Cardiac septum (tissue), 1 donor: ENCODE measurements around the gene DLGAP1. TPM values are rescaled to one million over a fixed set of nuclear protein-coding genes. Genes with fewer than 3 reads are reported as not detected.
"Not testable (repeated sequence)": the region's sequence is repeated elsewhere in the genome, so short reads cannot be mapped to it uniquely, and the experiment has no call there.

ENCODE experiments used
- DNase-seq: peaks from one replicate; pipeline ENCODE4 v3.0.0-alpha.2; 2020; ENCODE audit warnings: low spot score
- intact Hi-C: fragments of 100-400 bp; cut with DNase I; formaldehyde crosslinking; loops from one replicate; pipeline ENCODE4 v1.14.0; 2022
- long read RNA-seq: library from polyadenylated mRNA; unstranded; transcript quantifications from one replicate; pipeline ENCODE4 v2.0.0, GENCODE V29; 2021
- total RNA-seq: library from RNA; stranded (reverse); fragmentation: NEBNext Ultra II Directional; extraction: Animal tissue kit (Norgen Biotek cat#: 25700); gene quantifications from one replicate; pipeline ENCODE4 v1.2.1, GENCODE V29; 2021
- donor health status: DM: no; HTN: no; CAD: no.

The DLGAP1 gene
- total RNA-seq, result 6.5 TPM
- long read RNA-seq, partial matches to known transcripts, result 2 of 5 reads
- long read RNA-seq, other reads (novel, unspliced or antisense), result 3 of 5 reads

DNA sequence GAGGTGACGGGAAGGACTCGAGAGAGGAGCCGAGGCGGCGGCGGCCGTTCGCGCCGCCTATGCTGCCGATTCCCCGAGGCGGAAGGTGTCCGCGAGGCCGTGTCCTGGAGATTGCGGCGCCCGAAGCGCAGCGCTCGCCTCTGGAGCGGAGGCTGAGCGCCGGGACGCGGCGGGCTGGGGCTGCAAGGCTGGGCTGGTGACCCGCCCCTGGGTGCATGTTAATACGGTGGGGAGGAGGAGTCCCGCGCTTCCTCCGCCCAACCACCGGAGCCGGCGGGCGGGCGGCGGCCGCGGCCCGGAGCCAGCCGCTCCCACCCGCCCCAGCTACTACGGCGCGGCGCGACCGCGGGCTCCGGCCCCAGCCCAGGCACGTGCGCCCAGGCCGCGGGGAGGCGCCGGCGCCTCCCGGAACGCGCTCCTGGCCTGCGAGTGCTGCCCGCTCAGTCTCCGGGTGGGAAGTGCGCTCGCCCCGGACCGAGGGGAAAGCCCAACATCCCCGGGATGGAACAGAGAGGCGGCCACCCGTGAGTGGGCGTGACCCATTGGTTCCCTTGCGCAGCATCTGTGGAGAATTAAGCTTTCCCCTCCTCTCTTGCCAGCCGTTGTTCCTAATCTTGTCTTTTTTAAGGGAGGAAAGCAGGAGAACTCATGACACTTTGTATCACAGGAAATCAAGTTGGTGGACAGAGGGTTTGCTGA, at the start of gene DLGAP1:
TSS of gene DLGAP1 (minus strand) at position 195 of the 699 bp plus-strand sequence.
- intact Hi-C loops, result no loop called here
- DNase-seq, result no peak

GRCh38 chr18:4494703-4495284, 39.7 kb upstream of the DLGAP1 start:
- intact Hi-C loops, DNase-seq: not testable (repeated sequence)

DNA sequence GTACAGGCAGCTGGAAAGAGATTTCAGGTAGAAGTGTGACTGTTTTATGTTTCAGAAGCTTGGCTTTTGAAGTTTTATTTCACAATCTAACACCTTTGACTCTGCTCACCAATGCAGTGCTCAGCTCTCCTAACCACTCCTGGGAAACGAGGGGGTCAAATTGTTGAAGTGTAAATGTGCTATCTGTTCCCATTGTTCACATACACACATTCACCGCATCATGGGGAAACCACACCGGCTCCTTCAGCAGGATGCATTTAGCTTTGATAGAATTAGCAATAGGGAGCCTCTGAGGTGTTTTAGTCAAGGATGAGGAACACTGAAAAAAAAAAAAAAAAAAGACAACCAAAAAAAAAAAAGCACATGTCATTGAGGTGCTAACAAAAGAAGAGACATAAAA, 13.4 kb upstream of the DLGAP1 start:
- intact Hi-C loops, result no loop called here
- no peak for DNase-seq

- no peak for DNase-seq
- intact Hi-C loops, result no loop called here
These were observed 482 bp downstream of the DLGAP1 start for GRCh38 chr18:4454537-4455112.

DNA sequence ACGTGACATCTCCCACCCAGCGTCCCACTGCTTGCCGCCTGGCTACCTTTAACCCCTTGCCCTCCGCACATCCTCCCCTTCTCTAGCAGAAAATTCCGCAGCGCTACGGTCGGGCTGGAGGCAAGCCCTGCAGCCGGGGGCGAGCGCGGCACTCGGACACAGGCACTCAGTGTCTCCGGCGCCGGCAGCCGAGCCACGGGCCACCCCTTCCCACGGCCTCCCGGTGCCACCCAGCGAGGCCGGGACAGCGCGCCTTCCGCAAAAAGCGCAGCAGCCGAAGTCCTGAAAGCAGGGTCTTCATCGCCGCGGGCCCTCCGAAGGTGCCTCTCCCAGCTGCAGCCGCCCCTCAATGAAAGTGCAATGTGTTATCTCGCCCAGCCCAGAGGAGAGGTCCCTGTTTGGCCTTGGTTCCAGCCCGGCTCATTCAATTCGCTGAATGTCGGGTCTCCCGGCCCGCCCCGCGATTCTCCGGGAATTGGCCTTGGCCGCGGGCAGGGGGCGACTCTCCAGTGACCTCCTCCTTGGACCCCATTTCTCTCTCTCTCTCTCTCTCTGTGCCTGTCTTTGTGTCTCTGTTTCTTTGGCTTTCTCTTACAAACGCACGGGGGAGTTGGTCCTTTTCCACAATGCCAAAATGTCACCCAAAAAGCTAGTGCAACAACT, 1.1 kb downstream of the DLGAP1 start:
- intact Hi-C loops, result no loop called here
- DNase-seq, result no peak

GRCh38 chr18:4453567-4453873, 1.6 kb downstream of the DLGAP1 start:
- DNase-seq, result no peak
- intact Hi-C loops, result no loop called here

- intact Hi-C loops, result no loop called here
- DNase-seq, result no peak
These were observed 4.9 kb downstream of the DLGAP1 start for GRCh38 chr18:4450065-4450658.

- no peak for DNase-seq
- intact Hi-C loops, result no loop called here
These were observed 9.2 kb downstream of the DLGAP1 start for GRCh38 chr18:4445902-4446301.

DNA sequence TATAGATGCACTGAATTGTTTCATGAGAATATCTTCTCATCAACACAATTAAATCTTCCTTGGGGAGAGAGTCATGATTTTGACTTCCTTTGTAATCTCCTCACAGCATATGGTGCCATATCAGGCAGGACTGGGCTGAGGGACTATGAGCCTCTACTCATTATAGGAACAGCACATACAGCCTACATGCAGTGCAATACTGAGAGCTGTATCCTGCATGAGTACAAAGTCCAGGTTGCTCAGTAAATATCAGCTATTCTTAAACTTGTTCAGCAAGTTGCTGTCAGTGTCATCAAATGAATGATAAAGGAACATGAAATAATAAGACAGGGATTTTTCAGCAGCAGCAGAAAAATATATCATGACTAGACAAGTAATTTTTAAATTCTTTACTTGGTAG, 10.8 kb downstream of the DLGAP1 start:
- intact Hi-C loops, result no loop called here
- DNase-seq, result no peak

DNA sequence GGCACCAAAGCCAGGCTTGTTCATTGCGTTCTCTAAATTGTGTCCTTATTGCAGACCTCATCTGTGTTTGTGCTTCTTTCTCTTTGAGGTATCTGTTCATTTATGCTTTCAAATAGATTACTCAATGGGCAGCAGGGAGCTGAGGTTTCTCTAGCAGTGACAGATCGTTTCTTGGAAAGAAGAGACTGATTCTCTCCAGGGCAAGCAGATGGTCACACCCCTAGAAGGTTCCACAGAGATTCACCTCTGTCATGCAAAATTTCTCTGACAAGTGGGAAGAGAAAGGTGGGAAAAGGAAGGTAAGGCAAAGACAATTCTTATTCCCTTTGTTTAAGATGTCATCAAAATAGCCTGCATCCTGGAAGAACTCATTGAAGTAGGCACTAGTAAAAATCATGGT, 14.0 kb downstream of the DLGAP1 start:
- DNase-seq, result no peak
- intact Hi-C loops, result no loop called here

GRCh38 chr18:4438938-4439337, 16.2 kb downstream of the DLGAP1 start:
- intact Hi-C loops, result no loop called here

DNA sequence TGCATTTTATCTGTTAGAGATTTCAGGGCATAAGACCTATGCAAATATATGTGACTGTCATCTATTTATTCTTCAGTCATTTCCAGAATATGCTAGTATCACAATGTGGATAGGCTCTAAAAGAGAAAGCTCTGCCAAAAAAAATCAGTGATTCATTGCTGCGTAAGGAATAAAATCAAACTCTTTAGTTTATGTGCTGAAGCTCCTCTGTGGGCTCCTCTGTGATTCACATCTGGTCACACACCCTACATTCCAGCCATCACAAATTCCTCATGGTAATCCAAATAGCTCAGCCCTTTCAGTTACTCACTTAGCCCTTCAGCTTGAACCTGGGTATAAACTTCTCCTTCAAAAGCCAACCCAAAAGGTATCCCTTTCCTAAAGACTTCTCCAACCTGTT, 21.4 kb downstream of the DLGAP1 start:
- intact Hi-C loops, result no loop called here
- DNase-seq, result no peak

More at GRCh38 chr18:4438938-4439337, 16.2 kb downstream of the DLGAP1 start:
- no peak for DNase-seq

DNA sequence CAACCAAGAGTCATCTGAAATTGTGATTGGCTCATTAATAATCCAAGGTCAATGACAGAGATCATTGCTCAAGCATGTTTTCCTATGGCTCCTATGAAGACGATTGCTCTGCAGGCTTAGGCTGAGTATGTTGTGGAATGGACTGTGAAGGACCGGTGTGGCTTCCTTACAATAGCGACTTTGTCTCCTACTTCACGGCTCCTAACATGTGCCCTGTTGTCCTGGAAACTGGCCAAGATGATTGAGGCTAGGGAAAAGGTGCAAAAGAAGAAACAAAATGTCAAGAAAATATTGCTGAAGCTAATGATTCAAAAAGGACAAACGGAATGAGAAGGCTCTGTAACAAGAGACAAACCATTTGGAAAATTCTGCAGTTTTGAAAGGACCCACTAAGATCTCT, 24.3 kb downstream of the DLGAP1 start:
- no peak for DNase-seq
- intact Hi-C loops, result no loop called here

DNA sequence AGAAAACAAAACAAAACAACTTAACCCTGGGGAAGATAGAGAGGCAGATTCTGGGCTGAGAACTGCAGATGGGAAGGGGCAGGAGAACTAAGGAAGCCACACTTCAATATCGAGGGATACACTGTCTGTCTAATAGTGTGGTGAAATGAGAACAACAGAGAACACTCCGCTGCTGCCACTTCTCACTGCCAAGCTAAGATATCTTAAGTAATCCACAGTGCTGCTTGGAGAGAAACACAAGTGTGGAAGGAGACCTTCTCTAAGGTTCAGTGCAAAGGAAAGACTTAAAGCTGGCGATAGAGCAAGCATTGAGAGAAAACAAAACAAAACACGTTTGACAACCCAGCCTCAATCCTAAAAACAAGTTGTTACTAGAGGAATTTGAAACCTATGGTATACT, 37.4 kb downstream of the DLGAP1 start:
- intact Hi-C loops, result no loop called here
- no peak for DNase-seq

DNA sequence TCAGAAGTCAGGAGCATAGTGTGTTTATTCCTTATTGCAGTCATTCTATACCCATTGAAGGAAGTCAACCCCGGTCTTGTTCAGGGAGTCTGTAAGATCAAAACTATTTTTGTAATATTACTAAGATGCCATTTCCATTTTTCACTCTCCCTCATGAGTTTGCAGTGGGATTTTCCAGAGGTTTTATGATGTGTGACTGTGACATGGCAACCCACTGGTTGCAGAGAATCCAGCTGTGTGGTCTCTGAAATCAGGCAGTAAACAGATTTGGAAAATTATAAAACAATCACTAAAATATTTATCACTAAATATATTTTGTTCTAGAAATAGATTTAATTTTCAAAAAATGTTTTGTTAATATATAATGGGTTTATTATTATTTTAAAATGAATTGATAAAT, 38.1 kb downstream of the DLGAP1 start:
- DNase-seq, result no peak
- intact Hi-C loops, result no loop called here

GRCh38 chr18:4412286-4412685, 42.8 kb downstream of the DLGAP1 start:
- DNase-seq, result no peak
- intact Hi-C loops, result no loop called here

DNA sequence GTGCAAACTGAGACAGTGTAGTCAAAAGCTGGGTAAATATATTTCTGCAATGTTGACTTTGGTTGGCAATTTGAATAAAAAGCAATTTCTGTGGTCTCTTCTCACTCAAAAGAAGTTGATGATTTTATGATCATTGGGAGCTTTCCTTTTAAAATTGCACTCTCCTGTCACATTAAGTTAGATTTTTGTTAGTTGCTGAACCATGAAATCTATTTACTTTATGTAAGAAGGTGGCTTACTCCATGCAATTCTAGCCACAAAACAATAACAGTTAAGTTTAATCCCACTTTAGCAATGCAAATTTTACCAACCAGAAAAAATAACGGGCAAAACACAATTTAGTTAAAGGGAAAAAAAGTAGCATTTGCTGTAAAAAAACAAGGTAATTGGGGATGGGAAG, 48.3 kb downstream of the DLGAP1 start:
- intact Hi-C loops, result no loop called here
- no peak for DNase-seq

GRCh38 chr18:4405965-4406364, 49.1 kb downstream of the DLGAP1 start:
- intact Hi-C loops, result no loop called here
- no peak for DNase-seq

- intact Hi-C loops, result no loop called here
- no peak for DNase-seq
These were observed 51.3 kb downstream of the DLGAP1 start for GRCh38 chr18:4403836-4404235.

GRCh38 chr18:4400911-4401310, 54.2 kb downstream of the DLGAP1 start:
- intact Hi-C loops, result no loop called here

More at GRCh38 chr18:4400911-4401310, 54.2 kb downstream of the DLGAP1 start:
- no peak for DNase-seq
